Measurements from ENCODE around the gene NKAIN4. TPM values are rescaled to one million over a fixed set of nuclear protein-coding genes. Genes with fewer than 3 reads are reported as not detected.

Gene NKAIN4
- total RNA-seq, 1 donor from 2014 or later = 16.1 TPM

DNA sequence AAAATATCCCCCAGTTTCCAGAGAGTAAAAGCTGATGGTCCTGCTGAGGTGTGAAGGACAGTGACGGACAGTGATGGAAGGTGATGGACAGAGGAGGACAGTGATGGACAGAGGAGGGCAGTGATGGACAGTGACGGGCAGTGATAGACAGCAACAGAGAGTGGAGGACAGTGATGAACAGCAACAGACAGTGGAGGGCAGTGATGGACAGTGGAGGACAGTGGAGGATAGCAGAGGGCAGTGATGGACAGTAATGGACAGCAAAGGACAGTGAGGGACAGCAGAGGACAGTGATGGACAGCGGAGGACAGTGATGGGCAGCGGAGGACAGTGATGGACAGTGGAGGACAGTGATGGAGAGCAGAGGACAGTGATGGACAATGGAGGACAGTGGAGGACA lies 2.7 kb upstream of the NKAIN4 start:
- DNase-seq (ENCODE audit: low spot score in 2 of 2, unreplicated experiment in 2 of 2) = no peak
- Mint-ChIP-seq H3K36me3 (no peaks in the 10 kb centered on the region), H3K9me3 (no peaks in the 10 kb centered on the region), H3K27ac (no peak overlapping the region), H3K4me3 (peak overlapping the region; percentile 13), H3K4me1 (peaks cover 74% of the 10 kb centered on the region), H3K27me3 (ENCODE audit: low read depth) (peaks cover 29% of the 10 kb centered on the region)
- TF ChIP-seq, protein P1, sequence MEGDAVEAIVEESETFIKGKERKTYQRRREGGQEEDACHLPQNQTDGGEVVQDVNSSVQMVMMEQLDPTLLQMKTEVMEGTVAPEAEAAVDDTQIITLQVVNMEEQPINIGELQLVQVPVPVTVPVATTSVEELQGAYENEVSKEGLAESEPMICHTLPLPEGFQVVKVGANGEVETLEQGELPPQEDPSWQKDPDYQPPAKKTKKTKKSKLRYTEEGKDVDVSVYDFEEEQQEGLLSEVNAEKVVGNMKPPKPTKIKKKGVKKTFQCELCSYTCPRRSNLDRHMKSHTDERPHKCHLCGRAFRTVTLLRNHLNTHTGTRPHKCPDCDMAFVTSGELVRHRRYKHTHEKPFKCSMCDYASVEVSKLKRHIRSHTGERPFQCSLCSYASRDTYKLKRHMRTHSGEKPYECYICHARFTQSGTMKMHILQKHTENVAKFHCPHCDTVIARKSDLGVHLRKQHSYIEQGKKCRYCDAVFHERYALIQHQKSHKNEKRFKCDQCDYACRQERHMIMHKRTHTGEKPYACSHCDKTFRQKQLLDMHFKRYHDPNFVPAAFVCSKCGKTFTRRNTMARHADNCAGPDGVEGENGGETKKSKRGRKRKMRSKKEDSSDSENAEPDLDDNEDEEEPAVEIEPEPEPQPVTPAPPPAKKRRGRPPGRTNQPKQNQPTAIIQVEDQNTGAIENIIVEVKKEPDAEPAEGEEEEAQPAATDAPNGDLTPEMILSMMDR (IDR thresholded peaks at IDR 0.05; ENCODE audit: unreplicated experiment) = no peak

DNA sequence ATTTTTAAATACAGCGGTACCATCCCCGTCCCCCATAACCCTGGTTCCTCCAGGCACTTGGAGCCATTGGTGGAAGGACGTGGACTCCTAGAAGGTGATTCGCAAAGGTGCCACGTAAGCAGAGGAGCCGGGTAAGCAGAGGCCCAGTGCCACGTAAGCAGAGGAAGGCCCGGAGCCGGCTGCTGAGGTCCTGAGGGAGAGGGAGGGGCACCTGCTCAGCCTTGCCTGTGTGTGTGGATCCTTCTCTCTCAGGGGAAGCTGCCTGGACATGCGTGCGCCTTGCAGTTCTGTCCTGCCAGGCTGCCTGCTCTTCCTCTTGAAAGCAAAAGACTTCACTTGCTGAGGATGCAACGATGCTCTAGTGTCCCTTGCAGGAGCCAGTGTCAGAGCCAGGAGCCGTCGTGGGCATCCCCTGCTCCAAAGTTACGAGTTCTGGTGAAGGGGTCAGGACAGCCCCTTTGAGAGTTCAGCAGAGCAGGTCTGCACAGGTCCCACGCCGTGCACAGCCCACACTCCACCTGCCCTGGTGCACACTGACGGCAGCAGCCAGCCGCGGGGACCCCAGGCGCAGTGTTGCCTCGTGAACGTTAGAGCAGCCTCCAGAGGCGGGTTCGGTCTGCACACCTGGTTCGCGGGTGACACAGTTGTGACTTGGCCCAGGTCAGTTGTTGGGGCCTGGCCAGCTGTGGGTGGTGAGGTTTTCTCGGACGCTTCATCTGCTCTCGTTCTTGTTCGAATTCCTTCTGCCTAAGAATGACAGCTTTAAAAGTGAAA lies 1.9 kb upstream of the NKAIN4 start:
- no peaks in the 10 kb centered on the region for H3K36me3 Mint-ChIP-seq
- DNase-seq (ENCODE audit: low spot score in 2 of 2, unreplicated experiment in 2 of 2) = no peak
- TF ChIP-seq, protein P1 (IDR thresholded peaks at IDR 0.05; ENCODE audit: unreplicated experiment) = no peak
- no peak overlapping the region for H3K27ac Mint-ChIP-seq
- H3K9me3 Mint-ChIP-seq = no peaks in the 10 kb centered on the region
- H3K4me3 Mint-ChIP-seq = peak overlapping the region; percentile 20
- H3K4me1 Mint-ChIP-seq = peaks cover 66% of the 10 kb centered on the region
- H3K27me3 Mint-ChIP-seq (ENCODE audit: low read depth) = peaks cover 34% of the 10 kb centered on the region

DNA sequence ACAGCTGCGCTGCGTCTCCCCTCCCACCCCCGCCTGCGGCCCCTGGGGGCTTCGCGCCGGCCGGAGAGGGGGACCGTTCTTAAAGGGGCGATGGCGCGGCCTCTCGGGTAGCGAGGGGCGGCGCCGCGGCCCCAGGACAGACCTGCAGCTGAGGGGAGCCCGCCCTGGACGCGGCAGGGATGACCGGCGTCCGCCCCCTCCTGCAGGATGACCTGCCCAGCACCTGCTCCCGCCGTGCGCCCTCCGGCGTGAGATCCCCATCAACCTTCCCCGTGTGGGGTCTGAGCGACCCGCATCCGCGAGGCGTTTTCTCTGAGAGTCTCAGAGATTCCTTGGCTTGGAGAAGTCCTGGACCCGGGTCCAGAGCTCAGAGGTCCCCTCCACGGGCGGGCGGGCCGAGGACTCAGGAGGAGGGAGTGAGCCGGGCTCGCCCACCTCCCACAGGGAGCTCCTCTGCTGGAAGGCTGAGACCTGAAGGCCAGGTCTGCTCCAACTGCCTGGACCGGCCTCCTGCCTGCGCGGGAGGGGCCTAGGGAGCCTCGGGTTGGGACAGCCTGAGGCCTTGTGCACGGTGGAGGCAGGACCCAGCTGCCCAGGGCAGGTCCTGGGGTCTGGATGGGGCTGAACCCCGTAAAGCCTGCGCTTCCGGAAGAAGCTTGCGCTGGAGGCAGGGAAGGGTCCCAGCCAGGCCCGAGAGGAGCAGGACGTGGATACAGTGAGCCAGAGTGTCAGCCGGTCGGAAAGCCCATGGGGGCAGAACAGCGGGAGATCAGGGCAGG lies 532 bp upstream of the NKAIN4 start:
- Mint-ChIP-seq H3K27ac (peak overlapping the region; percentile 39), H3K4me1 (peaks cover 53% of the 10 kb centered on the region), H3K27me3 (ENCODE audit: low read depth) (peaks cover 39% of the 10 kb centered on the region)

DNA sequence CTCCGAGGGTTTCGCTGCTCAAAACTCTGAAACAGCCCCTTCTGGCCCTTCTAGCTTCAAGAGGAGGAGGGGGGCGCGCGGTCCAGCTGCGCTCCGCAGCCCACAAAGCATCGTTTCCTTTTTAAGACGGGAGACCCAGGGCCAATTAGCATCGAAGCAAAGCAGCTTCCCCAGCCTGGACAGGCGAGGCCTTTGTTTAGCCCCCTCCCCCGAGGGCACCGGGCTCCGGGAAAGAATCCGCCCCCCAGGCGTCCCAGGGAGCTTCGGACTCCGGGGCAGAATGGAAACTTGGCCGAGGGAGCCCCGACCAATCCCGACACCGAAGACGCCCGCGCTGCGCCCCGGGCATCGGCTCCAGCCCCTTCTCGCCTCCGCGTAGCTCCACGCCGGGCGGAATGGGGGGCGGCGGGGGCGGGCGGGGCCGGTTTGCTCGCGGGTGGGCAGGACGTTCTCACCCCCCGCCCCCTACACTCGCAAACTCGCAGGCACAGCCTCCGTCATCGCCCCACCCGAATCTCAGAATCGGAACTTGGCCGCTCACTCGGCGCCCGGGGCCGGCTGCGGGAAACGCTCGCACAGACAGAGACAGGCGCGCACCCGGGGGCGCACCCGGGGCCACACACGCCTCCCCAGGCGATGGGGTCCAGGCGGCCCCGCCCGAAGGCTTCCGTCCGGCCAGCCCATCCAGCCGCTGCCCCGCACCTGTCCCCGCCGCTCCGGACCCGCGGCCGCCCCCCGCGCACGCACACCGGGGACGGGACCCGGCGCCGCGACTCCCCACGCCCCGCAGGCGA lies 628 bp downstream of the NKAIN4 start:
- Mint-ChIP-seq H3K27me3 (ENCODE audit: low read depth) (peaks cover 39% of the 10 kb centered on the region), H3K4me1 (peaks cover 42% of the 10 kb centered on the region), H3K4me3 (peak overlapping the region; percentile 59), H3K9me3 (no peaks in the 10 kb centered on the region), H3K36me3 (no peaks in the 10 kb centered on the region), H3K27ac (no peak overlapping the region)
- no peak for DNase-seq (ENCODE audit: low spot score in 2 of 2, unreplicated experiment in 2 of 2)
- TF ChIP-seq, protein P1 (IDR thresholded peaks at IDR 0.05; ENCODE audit: unreplicated experiment) = no peak

More for the DNA sequence above, 532 bp upstream of the NKAIN4 start:
- no peak for DNase-seq (ENCODE audit: low spot score in 2 of 2, unreplicated experiment in 2 of 2)
- TF ChIP-seq, protein P1 (IDR thresholded peaks at IDR 0.05; ENCODE audit: unreplicated experiment) = no peak
- H3K4me3 Mint-ChIP-seq = peak overlapping the region; percentile 70
- H3K9me3 Mint-ChIP-seq = no peaks in the 10 kb centered on the region
- no peaks in the 10 kb centered on the region for H3K36me3 Mint-ChIP-seq

DNA sequence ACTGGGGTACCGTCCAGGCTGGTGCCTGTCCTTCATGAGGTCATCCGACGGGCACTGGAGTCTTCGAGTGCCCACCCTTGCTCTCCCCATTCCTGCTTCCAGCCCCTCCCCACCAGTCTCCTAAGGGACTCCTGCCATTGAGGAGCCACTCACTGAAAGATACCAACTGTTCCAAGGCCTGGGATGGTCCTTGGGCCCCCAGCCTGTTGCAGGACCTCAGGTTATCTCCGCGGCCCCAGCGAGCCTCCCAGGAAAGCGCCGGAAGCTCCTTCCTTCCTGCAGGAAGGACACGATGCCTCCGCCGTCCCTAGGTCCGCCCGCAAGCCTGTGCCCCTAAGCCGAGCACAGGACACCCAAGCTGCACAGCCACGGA lies 1.2 kb downstream of the NKAIN4 start:
- Mint-ChIP-seq H3K27me3 (ENCODE audit: low read depth) (peaks cover 43% of the 10 kb centered on the region), H3K4me1 (peaks cover 36% of the 10 kb centered on the region), H3K4me3 (peak overlapping the region; percentile 59), H3K36me3 (no peaks in the 10 kb centered on the region), H3K9me3 (no peaks in the 10 kb centered on the region), H3K27ac (no peak overlapping the region)
- no peak for DNase-seq (ENCODE audit: low spot score in 2 of 2, unreplicated experiment in 2 of 2)
- TF ChIP-seq, protein P1 (IDR thresholded peaks at IDR 0.05; ENCODE audit: unreplicated experiment) = no peak
